Mesendoderm (in vitro differentiated cells): ENCODE results near the gene CA10.

Experiments used
- DNase-seq: peaks from one replicate; pipeline ENCODE4 v3.0.0; 2013
- H2AK5ac ChIP-seq: 2 replicates; pipeline ENCODE4 v1.6.1; 2013; ENCODE audit warnings: low read length, inconsistent platforms
- H2BK120ac ChIP-seq: 2 replicates; pipeline ENCODE4 v1.6.1; 2013; ENCODE audit warnings: low read depth, mild to moderate bottlenecking, low read length, moderate library complexity, mixed read lengths
- H2BK15ac ChIP-seq: replicated peaks from 2 replicates; pipeline ENCODE4 v1.6.1; 2013; ENCODE audit warnings: low read depth, mild to moderate bottlenecking, moderate library complexity
- H2BK5ac ChIP-seq: 2 replicates; pipeline ENCODE4 v1.6.1; 2013; ENCODE audit warnings: low read length, inconsistent platforms
- H3K18ac ChIP-seq: 2 replicates; pipeline ENCODE4 v1.6.1; 2013; ENCODE audit warnings: mild to moderate bottlenecking, low read length, mixed read lengths
- H3K23ac ChIP-seq: one replicate; pipeline ENCODE4 v1.6.1; 2013; ENCODE audit warnings: low read length
- H3K27ac ChIP-seq: 2 replicates; pipeline ENCODE4 v1.5.1; 2013; ENCODE audit warnings: low read depth, mild to moderate bottlenecking, inconsistent platforms, low read length, moderate library complexity
- H3K27me3 ChIP-seq: 2 replicates; pipeline ENCODE4 v1.6.1; 2013; ENCODE audit warnings: low read length, control low read depth, mild to moderate bottlenecking, inconsistent platforms; ENCODE audit not compliant: insufficient read depth, poor library complexity
- H3K36me3 ChIP-seq: 2 replicates; pipeline ENCODE4 v1.6.1; 2013; ENCODE audit warnings: low read length, inconsistent platforms; ENCODE audit not compliant: control insufficient read depth, insufficient read depth
- H3K4ac ChIP-seq: one replicate; pipeline ENCODE4 v1.6.1; 2013; ENCODE audit warnings: low read depth, mild to moderate bottlenecking, low read length, moderate library complexity
- H3K4me1 ChIP-seq: 2 replicates; pipeline ENCODE4 v1.6.1; 2013; ENCODE audit warnings: low read depth, low read length, inconsistent platforms; ENCODE audit not compliant: control insufficient read depth
- H3K4me2 ChIP-seq: 2 replicates; pipeline ENCODE4 v1.6.1; 2013; ENCODE audit warnings: low read length
- H3K4me3 ChIP-seq: 2 replicates; pipeline ENCODE4 v1.5.1; 2013; ENCODE audit warnings: mild to moderate bottlenecking, low read length
- H3K56ac ChIP-seq: one replicate; pipeline ENCODE4 v1.6.1; 2013; ENCODE audit warnings: low read length
- H3K79me1 ChIP-seq: 2 replicates; pipeline ENCODE4 v1.6.1; 2013; ENCODE audit warnings: low read length, inconsistent platforms
- H3K79me2 ChIP-seq: 2 replicates; pipeline ENCODE4 v1.6.1; 2013; ENCODE audit warnings: mild to moderate bottlenecking, low read length; ENCODE audit not compliant: control insufficient read depth, insufficient read depth
- H3K9ac ChIP-seq: 2 replicates; pipeline ENCODE4 v1.6.1; 2013; ENCODE audit warnings: low read length, inconsistent platforms
- H4K5ac ChIP-seq: one replicate; pipeline ENCODE4 v1.6.1; 2013; ENCODE audit warnings: low read length
- H4K8ac ChIP-seq: one replicate; pipeline ENCODE4 v1.6.1; 2013; ENCODE audit warnings: low read depth, mild to moderate bottlenecking, control low read depth, low read length, moderate library complexity
- WGBS: extraction: QIAGEN DNeasy Blood & Tissue Kit; methylation state at CpG from one replicate; pipeline ENCODE4 v1.1.7; 2013; ENCODE audit warnings: low lambda C conversion rate, missing lambda C conversion rate; ENCODE audit not compliant: insufficient coverage; ENCODE audit errors: extremely low coverage; 5-methylcytosine and 5-hydroxymethylcytosine counted together

The CA10 gene

DNA sequence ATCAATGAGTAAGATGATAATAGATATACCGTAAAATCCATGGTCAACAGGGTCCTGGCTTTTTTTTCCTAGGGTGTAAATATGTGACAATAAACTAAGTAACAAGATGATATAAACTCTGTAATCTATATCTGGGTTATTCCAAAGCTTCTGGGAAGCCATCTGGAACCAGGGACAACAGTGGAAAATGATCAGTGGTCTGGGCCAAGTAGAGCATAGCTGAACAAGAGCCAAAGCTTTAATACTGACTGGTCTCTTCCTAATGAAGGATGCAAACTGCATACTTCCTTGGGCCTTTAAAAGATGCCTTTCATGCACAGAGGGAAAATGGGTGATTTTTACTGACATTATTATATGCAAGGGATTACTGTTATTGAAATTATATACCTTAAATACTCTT is 8.9 kb downstream of the CA10 start:
- no peak overlapping the region for H3K4me3 ChIP-seq
- no peak overlapping the region for H3K23ac ChIP-seq
- H3K18ac ChIP-seq, result no peak overlapping the region
- H2AK5ac ChIP-seq, result no peak overlapping the region
- no peaks in the 10 kb centered on the region for H3K27me3 ChIP-seq
- H3K79me1 ChIP-seq, result no peaks in the 10 kb centered on the region
- no peak overlapping the region for H2BK120ac ChIP-seq
- no peak overlapping the region for H3K4ac ChIP-seq
- H3K36me3 ChIP-seq, result no peaks in the 10 kb centered on the region
- no CpG with 5 or more reads among the region's 1 CpG for WGBS
- H2BK15ac ChIP-seq, result no peak overlapping the region
- no peaks in the 10 kb centered on the region for H3K79me2 ChIP-seq
- no peak overlapping the region for H3K9ac ChIP-seq
- no peak overlapping the region for H4K8ac ChIP-seq
- no peak overlapping the region for H2BK5ac ChIP-seq
- no peak overlapping the region for H4K5ac ChIP-seq
- H3K27ac ChIP-seq, result no peak overlapping the region
- no peaks in the 10 kb centered on the region for H3K4me1 ChIP-seq
- no peak overlapping the region for H3K4me2 ChIP-seq
- H3K56ac ChIP-seq, result no peak overlapping the region
- no peak for DNase-seq

DNA sequence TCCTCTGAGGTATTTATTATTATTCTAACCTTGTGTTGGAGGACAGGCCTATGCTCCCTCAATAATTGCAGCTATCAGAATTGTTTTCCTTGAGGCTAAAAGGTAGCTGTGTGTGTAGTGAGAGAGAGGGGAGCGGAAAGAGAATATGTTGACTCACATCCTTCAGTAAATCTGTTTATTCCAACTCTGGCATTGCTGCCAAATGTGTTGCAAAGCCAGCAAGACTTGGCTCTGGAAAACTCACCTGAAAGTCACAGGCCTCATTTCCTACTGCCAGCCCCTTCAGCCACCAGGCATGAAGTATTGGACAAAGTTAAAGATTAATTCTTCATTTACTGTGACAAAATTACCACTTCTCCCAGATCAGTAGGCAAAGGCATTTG is 9.6 kb downstream of the CA10 start:
- Histone ChIP-seq H2BK5ac (no peak overlapping the region), H3K27ac (no peak overlapping the region), H3K18ac (no peak overlapping the region), H4K8ac (no peak overlapping the region), H3K36me3 (no peaks in the 10 kb centered on the region), H3K79me1 (no peaks in the 10 kb centered on the region), H3K4me1 (no peaks in the 10 kb centered on the region), H3K56ac (no peak overlapping the region), H4K5ac (no peak overlapping the region), H3K9ac (no peak overlapping the region), H3K4me3 (no peak overlapping the region), H3K4me2 (no peak overlapping the region), H3K27me3 (no peaks in the 10 kb centered on the region), H2AK5ac (no peak overlapping the region), H3K4ac (no peak overlapping the region), H2BK15ac (no peak overlapping the region), H2BK120ac (no peak overlapping the region), H3K79me2 (no peaks in the 10 kb centered on the region), H3K23ac (no peak overlapping the region)
- no CpG with 5 or more reads among the region's 1 CpG for WGBS
- DNase-seq, result no peak

DNA sequence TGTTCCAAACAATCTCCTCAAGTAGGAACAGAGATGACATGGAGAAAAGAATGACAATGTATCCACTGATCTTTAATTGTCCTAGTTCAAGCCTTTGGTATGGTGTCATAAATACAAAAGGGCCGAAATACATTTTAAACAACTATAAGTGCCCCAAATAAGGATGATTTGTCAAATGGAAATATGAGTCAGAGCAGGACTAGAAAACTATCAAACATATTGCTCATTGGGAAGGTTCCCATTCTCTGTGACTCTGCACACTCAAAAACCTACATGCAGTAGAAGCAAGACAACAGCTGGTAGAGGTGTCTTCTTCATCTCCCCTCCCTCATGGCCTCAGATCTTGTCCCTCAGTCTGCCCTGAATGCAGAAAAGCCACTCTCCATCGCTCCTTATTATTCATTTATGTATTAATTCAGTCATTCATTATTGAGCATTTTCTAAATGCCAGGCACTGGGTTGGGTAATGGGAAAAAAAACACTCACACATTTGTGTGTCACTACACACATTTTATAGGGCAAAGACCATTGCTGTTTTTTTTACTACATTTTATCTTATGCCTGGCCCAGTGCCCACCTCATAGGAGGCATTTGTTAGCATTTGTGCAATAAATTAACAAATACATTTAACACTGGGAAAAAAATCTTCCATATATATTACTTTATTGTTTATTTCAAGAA is 10.1 kb downstream of the CA10 start:
- no peak overlapping the region for H2BK120ac ChIP-seq
- H3K9ac ChIP-seq, result no peak overlapping the region
- no peak overlapping the region for H3K18ac ChIP-seq
- no peaks in the 10 kb centered on the region for H3K79me1 ChIP-seq
- no peaks in the 10 kb centered on the region for H3K27me3 ChIP-seq
- H3K79me2 ChIP-seq, result no peaks in the 10 kb centered on the region
- H3K4me3 ChIP-seq, result no peak overlapping the region
- no peak overlapping the region for H2BK5ac ChIP-seq
- no CpG with 5 or more reads among the region's 2 CpGs for WGBS
- H3K56ac ChIP-seq, result no peak overlapping the region
- no peak overlapping the region for H3K27ac ChIP-seq
- no peak overlapping the region for H3K23ac ChIP-seq
- H2AK5ac ChIP-seq, result no peak overlapping the region
- H4K8ac ChIP-seq, result no peak overlapping the region
- DNase-seq, result no peak
- no peaks in the 10 kb centered on the region for H3K36me3 ChIP-seq
- no peak overlapping the region for H4K5ac ChIP-seq
- no peaks in the 10 kb centered on the region for H3K4me1 ChIP-seq
- no peak overlapping the region for H3K4me2 ChIP-seq
- H2BK15ac ChIP-seq, result no peak overlapping the region
- H3K4ac ChIP-seq, result no peak overlapping the region

DNA sequence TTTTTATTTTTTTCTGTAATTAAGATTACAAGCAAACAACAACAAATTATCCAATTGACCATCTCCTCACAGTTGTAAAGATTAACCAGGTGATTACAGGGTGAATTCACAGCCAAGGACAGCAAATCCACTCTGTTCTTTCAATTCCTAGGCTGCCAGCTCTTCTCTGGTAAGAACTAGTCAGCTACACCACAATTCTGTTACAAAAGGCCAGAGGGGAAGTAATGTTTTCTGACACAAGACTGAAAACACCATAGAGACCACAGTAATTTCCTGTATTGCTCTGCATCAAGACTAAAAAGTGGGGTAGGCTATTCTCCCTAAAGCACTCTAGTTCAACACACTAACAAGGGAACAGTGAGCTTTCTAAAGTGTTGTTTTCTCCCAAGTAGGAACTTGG is 10.6 kb downstream of the CA10 start:
- no peak for DNase-seq
- Histone ChIP-seq H3K36me3 (no peaks in the 10 kb centered on the region), H3K9ac (no peak overlapping the region), H4K8ac (no peak overlapping the region), H3K18ac (no peak overlapping the region), H2BK15ac (no peak overlapping the region), H2AK5ac (no peak overlapping the region), H3K27me3 (no peaks in the 10 kb centered on the region), H4K5ac (no peak overlapping the region), H2BK120ac (no peak overlapping the region), H3K27ac (no peak overlapping the region), H3K4me3 (no peak overlapping the region), H3K56ac (no peak overlapping the region), H3K4me1 (no peaks in the 10 kb centered on the region), H3K79me2 (no peaks in the 10 kb centered on the region), H2BK5ac (no peak overlapping the region), H3K79me1 (no peaks in the 10 kb centered on the region), H3K4ac (no peak overlapping the region), H3K4me2 (no peak overlapping the region), H3K23ac (no peak overlapping the region)

DNA sequence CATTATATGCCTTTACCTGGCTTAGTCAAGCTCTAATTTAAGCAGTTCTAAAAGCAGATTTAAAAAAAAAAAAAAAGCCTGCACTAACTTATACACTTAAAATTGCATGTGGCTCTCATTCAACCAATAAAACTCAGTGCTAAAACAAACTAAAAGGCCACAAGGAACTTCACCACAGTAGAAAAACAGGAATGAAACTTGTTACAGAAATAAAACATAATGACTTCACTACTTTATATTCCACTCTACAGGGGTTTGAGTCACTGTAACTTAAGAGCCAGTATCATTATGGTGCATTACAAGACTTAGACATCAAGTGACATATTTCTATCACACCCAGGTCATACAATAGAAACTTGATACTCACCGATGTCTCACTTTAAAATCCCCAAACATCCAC is 11.1 kb downstream of the CA10 start:
- Histone ChIP-seq H3K27ac (no peak overlapping the region), H3K4me1 (no peaks in the 10 kb centered on the region), H3K18ac (no peak overlapping the region), H3K79me2 (no peaks in the 10 kb centered on the region), H2AK5ac (no peak overlapping the region), H3K27me3 (no peaks in the 10 kb centered on the region), H3K4me3 (no peak overlapping the region), H2BK15ac (no peak overlapping the region), H3K4ac (no peak overlapping the region), H4K5ac (no peak overlapping the region), H3K23ac (no peak overlapping the region), H2BK5ac (no peak overlapping the region), H3K9ac (no peak overlapping the region), H3K56ac (no peak overlapping the region), H2BK120ac (no peak overlapping the region), H3K4me2 (no peak overlapping the region), H3K36me3 (no peaks in the 10 kb centered on the region), H3K79me1 (no peaks in the 10 kb centered on the region), H4K8ac (no peak overlapping the region)
- DNase-seq, result no peak
- no CpG with 5 or more reads among the region's 1 CpG for WGBS

DNA sequence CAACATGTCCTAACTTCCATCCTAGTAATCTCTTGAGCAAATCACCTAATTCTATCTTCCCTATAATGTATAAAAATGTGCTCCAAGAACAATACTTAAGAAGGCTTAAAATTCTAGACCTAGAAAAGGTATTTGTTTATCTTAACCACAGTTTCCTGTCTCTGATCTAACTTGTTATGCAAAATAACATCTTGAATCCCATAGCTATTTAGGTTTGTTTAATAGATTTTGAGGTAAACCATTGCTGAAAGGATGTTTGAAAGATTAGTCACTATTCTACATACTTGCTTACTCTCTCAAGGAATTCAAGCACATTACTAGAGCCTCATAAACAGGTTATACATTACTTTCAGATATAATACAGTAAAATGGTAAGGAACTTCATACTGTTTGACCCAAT is 13.0 kb downstream of the CA10 start:
- Histone ChIP-seq H3K4me3 (no peak overlapping the region), H2BK15ac (no peak overlapping the region), H3K4me1 (no peaks in the 10 kb centered on the region), H3K4ac (no peak overlapping the region), H4K5ac (no peak overlapping the region), H3K36me3 (no peaks in the 10 kb centered on the region), H2BK120ac (no peak overlapping the region), H2AK5ac (no peak overlapping the region), H4K8ac (no peak overlapping the region), H2BK5ac (no peak overlapping the region), H3K79me2 (no peaks in the 10 kb centered on the region), H3K4me2 (no peak overlapping the region), H3K18ac (no peak overlapping the region), H3K9ac (no peak overlapping the region), H3K79me1 (no peaks in the 10 kb centered on the region), H3K23ac (no peak overlapping the region), H3K27me3 (no peaks in the 10 kb centered on the region), H3K56ac (no peak overlapping the region), H3K27ac (no peak overlapping the region)
- peak; percentile 65 for DNase-seq
